Loucy (cell line): ENCODE measurements around the gene TNRC6C.

Experiments used
- EZH2phosphoT487 ChIP-seq: fragments of 200-600 bp; IDR thresholded peaks from 2 replicates; pipeline ENCODE4 v1.6.1; 2018; ENCODE audit warnings: antibody characterized with exemption, mild to moderate bottlenecking, moderate library complexity, borderline replicate concordance
- TF ChIP-seq, protein P1 (sequence below): fragments of 200-600 bp; sonication (generic); conservative IDR thresholded peaks from 2 replicates; pipeline ENCODE4 v1.5.1; 2014; ENCODE audit warnings: mild to moderate bottlenecking, antibody characterized with exemption, low read length

DNA sequence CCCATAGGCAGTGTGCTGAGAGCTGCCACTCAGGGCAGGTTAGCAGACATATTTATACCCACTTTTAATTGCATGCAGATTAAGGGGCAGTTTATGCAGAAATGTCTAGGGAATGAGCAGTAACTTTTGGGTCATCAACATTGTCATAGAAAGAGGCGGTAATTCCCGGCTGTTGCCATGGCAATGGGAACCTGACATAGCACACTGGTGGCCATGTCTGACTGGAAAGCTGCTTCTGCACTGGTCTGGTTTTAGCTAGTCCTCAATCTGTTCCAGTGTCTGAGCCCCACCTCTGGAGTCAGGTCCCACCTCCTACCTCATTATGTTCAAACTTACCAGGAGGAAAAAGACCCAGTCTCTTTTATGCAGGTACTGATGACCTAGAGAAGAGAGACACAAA is 31.5 kb upstream of the TNRC6C start:
- TF ChIP-seq, protein P1, sequence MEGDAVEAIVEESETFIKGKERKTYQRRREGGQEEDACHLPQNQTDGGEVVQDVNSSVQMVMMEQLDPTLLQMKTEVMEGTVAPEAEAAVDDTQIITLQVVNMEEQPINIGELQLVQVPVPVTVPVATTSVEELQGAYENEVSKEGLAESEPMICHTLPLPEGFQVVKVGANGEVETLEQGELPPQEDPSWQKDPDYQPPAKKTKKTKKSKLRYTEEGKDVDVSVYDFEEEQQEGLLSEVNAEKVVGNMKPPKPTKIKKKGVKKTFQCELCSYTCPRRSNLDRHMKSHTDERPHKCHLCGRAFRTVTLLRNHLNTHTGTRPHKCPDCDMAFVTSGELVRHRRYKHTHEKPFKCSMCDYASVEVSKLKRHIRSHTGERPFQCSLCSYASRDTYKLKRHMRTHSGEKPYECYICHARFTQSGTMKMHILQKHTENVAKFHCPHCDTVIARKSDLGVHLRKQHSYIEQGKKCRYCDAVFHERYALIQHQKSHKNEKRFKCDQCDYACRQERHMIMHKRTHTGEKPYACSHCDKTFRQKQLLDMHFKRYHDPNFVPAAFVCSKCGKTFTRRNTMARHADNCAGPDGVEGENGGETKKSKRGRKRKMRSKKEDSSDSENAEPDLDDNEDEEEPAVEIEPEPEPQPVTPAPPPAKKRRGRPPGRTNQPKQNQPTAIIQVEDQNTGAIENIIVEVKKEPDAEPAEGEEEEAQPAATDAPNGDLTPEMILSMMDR, result no peak
- TF ChIP-seq EZH2phosphoT487, result no peak
